GM06990 (cell line): ENCODE results near the gene NTSR1.

Experiments
- DNase-seq: peaks from one replicate; pipeline ENCODE4 v3.0.0-alpha.2; 2011; ENCODE audit not compliant: insufficient read length; ENCODE audit errors: extremely low read depth
- H3K27me3 ChIP-seq: replicated peaks from 2 replicates; pipeline ENCODE4 v1.6.0; 2011; ENCODE audit warnings: low read length; ENCODE audit not compliant: control insufficient read depth, insufficient read depth
- H3K36me3 ChIP-seq: 2 replicates; pipeline ENCODE4 v1.5.1; 2011; ENCODE audit warnings: low read length; ENCODE audit not compliant: control insufficient read depth, insufficient read depth
- H3K4me3 ChIP-seq: replicated peaks from 2 replicates; pipeline ENCODE4 v1.5.1; 2011; ENCODE audit warnings: low read depth, mild to moderate bottlenecking, control low read depth, low read length
- TF ChIP-seq, protein P1 (sequence below): IDR thresholded peaks from 2 replicates; pipeline ENCODE4 v1.5.1; 2011; ENCODE audit warnings: low read length, control low read depth, mild to moderate bottlenecking, inconsistent platforms; ENCODE audit not compliant: insufficient read depth, poor library complexity, severe bottlenecking

Gene NTSR1

DNA sequence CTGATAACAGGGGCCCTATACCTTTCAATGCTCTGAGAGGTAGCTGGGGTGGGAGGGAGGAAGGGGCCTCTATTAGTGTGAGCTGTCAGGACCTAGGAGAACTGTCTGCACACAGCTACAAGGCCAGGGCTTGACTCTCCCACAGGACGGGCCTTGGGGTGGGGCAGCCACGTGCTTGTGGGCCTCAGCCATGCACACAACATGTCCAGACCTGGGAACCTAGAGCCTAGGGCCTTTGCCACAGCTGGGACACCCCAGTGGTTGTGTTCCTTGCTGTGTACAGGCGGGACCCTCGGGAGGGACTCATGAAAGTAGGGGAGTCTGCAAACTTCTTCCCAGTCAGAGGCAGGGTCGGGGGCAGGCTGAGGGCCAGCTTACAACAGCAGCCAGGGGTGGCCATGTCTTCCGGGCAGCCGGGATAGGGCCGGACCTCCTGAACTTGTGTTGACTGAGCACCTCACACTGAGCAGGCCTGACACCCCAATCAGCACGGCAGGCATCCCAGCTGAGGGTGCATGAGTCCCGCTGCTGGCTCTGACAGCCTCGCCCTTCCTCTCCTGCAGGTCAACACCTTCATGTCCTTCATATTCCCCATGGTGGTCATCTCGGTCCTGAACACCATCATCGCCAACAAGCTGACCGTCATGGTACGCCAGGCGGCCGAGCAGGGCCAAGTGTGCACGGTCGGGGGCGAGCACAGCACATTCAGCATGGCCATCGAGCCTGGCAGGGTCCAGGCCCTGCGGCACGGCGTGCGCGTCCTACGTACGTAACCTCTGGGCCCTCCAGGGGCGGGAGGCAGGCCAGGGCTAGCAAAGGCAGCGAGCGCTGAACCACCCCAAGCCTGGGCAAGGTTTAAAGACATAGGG is 45.7 kb downstream of the NTSR1 start:
- no peak for DNase-seq
- H3K36me3 ChIP-seq = no peaks in the 10 kb centered on the region
- H3K4me3 ChIP-seq = no peak overlapping the region
- TF ChIP-seq, protein P1, sequence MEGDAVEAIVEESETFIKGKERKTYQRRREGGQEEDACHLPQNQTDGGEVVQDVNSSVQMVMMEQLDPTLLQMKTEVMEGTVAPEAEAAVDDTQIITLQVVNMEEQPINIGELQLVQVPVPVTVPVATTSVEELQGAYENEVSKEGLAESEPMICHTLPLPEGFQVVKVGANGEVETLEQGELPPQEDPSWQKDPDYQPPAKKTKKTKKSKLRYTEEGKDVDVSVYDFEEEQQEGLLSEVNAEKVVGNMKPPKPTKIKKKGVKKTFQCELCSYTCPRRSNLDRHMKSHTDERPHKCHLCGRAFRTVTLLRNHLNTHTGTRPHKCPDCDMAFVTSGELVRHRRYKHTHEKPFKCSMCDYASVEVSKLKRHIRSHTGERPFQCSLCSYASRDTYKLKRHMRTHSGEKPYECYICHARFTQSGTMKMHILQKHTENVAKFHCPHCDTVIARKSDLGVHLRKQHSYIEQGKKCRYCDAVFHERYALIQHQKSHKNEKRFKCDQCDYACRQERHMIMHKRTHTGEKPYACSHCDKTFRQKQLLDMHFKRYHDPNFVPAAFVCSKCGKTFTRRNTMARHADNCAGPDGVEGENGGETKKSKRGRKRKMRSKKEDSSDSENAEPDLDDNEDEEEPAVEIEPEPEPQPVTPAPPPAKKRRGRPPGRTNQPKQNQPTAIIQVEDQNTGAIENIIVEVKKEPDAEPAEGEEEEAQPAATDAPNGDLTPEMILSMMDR = no peak
- H3K27me3 ChIP-seq = peaks cover 3% of the 10 kb centered on the region; the same call in 1 of the 2 replicates

DNA sequence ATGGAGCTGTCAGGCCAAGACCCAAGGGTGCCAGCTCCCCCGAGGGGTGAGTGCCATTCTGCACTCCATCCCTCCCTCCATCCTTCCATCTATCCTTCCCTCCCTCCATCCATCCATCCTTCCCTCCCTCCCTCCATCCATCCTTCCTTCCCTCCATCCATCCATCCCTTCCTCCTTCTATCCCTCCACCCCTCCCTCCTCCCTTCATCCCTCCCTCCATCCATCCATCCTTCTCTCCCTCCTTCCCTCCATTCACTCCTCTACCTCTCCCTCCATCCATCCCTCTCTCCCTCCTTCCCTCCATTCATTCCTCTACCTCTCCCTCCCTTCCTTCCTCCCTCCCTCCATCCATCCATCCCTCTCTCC is 46.3 kb downstream of the NTSR1 start:
- H3K4me3 ChIP-seq = no peak overlapping the region
- no peaks in the 10 kb centered on the region for H3K36me3 ChIP-seq
- H3K27me3 ChIP-seq = peaks cover 3% of the 10 kb centered on the region; the same call in 1 of the 2 replicates
- TF ChIP-seq, protein P1 = no peak
- DNase-seq = no peak

- H3K27me3 ChIP-seq = peaks cover 3% of the 10 kb centered on the region; the same call in 1 of the 2 replicates
- no peaks in the 10 kb centered on the region for H3K36me3 ChIP-seq
- no peak for DNase-seq
- H3K4me3 ChIP-seq = no peak overlapping the region
- TF ChIP-seq, protein P1 = no peak
Measured at GRCh38 chr20:62755817-62756724, 47.4 kb downstream of the NTSR1 start.

- H3K4me3 ChIP-seq = no peak overlapping the region
- H3K36me3 ChIP-seq = no peaks in the 10 kb centered on the region
- H3K27me3 ChIP-seq = no peaks in the 10 kb centered on the region; the same call in 1 of the 2 replicates
- TF ChIP-seq, protein P1 = no peak
- no peak for DNase-seq
Measured at GRCh38 chr20:62758226-62758912, 49.7 kb downstream of the NTSR1 start.

- TF ChIP-seq, protein P1 = no peak
- H3K27me3 ChIP-seq = no peaks in the 10 kb centered on the region; the same call in 1 of the 2 replicates
- H3K36me3 ChIP-seq = no peaks in the 10 kb centered on the region
- no peak for DNase-seq
- H3K4me3 ChIP-seq = no peak overlapping the region
Measured at GRCh38 chr20:62759981-62760431, 51.4 kb downstream of the NTSR1 start.
